PC-9 (cell line): ENCODE measurements around the gene SARS1.
"Not testable (repeated sequence)": the region's sequence is repeated elsewhere in the genome, so short reads cannot be mapped to it uniquely, and the experiment has no call there.

Experiments
- CTCF ChIP-seq: fragments of 200-600 bp; sonication (generic); conservative IDR thresholded peaks from 2 replicates; pipeline ENCODE4 v1.6.1; 2017; ENCODE audit warnings: mixed run types, antibody characterized with exemption, mild to moderate bottlenecking, moderate library complexity
- EZH2 ChIP-seq: fragments of 200-600 bp; sonication (generic); IDR thresholded peaks from 2 replicates; pipeline ENCODE4 v1.8.0; 2017; ENCODE audit warnings: antibody characterized with exemption, low read depth

GRCh38 chr1:109176349-109176748 lies 37.4 kb upstream of the SARS1 start:
- TF ChIP-seq CTCF, EZH2: not testable (repeated sequence)
